CD8-positive, alpha-beta memory T cell (primary cell): ENCODE results near the gene RNU1-2. TPM values are rescaled to one million over a fixed set of nuclear protein-coding genes. Genes with fewer than 3 reads are reported as not detected.
A peak's percentile ranks its signal among the peaks of the same experiment; 100 is the strongest.
"Not testable (repeated sequence)": the region's sequence is repeated elsewhere in the genome, so short reads cannot be mapped to it uniquely, and the experiment has no call there.

ENCODE experiments used
- CTCF ChIA-PET: fragments of 350-600 bp; sonication (Branson Sonifier 250); formaldehyde crosslinking; loops from one replicate; lab custom pipeline; 2021; ENCODE audit warnings: antibody characterized with exemption; lab: Charles Lee
- POLR2A ChIA-PET: fragments of 350-600 bp; sonication (Branson Sonifier 250); formaldehyde crosslinking; loops from one replicate; lab custom pipeline; 2021; ENCODE audit warnings: antibody characterized with exemption; lab: Charles Lee
- DNase-seq, 5 donors: peaks; one replicate each; pipeline versions ENCODE4 v3.0.0 to v3.0.0-alpha.2; 2020 to 2022; ENCODE audit warnings: mixed read lengths in 1 of 5
- H3K27ac ChIP-seq: one replicate; pipeline ENCODE4 v1.7.0; 2013; ENCODE audit warnings: low read depth, mild to moderate bottlenecking, low read length, moderate library complexity
- H3K27me3 ChIP-seq: 2 replicates; pipeline ENCODE4 v1.7.0; 2013; ENCODE audit warnings: low read length, mild to moderate bottlenecking; ENCODE audit not compliant: insufficient read depth, poor library complexity, severe bottlenecking
- H3K36me3 ChIP-seq: 2 replicates; pipeline ENCODE4 v1.7.0; 2013; ENCODE audit warnings: mild to moderate bottlenecking, low read length, moderate library complexity; ENCODE audit not compliant: insufficient read depth
- H3K4me1 ChIP-seq: 2 replicates; pipeline ENCODE4 v1.7.0; 2013; ENCODE audit warnings: mild to moderate bottlenecking, low read length, moderate library complexity; ENCODE audit not compliant: insufficient read depth
- H3K4me3 ChIP-seq: 2 replicates; pipeline ENCODE4 v1.7.0; 2013; ENCODE audit warnings: mild to moderate bottlenecking, low read length
- H3K9me3 ChIP-seq: 2 replicates; pipeline ENCODE4 v1.7.0; 2013; ENCODE audit warnings: mild to moderate bottlenecking, low read length
- H3K27ac Mint-ChIP-seq, 8 donors: one replicate each; pipeline ENCODE4 v1.8.0; 2020 to 2021; ENCODE audit warnings: mixed read lengths in 8 of 8, mild to moderate bottlenecking in 6 of 8, inconsistent platforms in 3 of 8, moderate library complexity in 3 of 8
- H3K27me3 Mint-ChIP-seq, 2 donors: one replicate each; pipeline ENCODE4 v1.8.0; 2020 to 2021; ENCODE audit warnings: mixed read lengths in 2 of 2, mild to moderate bottlenecking in 1 of 2, moderate library complexity in 1 of 2
- H3K36me3 Mint-ChIP-seq, 3 donors: one replicate each; pipeline ENCODE4 v1.8.0; 2020 to 2021; ENCODE audit warnings: mixed read lengths in 3 of 3, inconsistent platforms in 1 of 3, mild to moderate bottlenecking in 1 of 3
- H3K4me1 Mint-ChIP-seq, 3 donors: one replicate each; pipeline ENCODE4 v1.8.0; 2020 to 2021; ENCODE audit warnings: mixed read lengths in 3 of 3, inconsistent platforms in 1 of 3, mild to moderate bottlenecking in 1 of 3
- H3K4me3 Mint-ChIP-seq, 7 donors: one replicate each; pipeline ENCODE4 v1.8.0; 2020 to 2021; ENCODE audit warnings: mixed read lengths in 7 of 7, mild to moderate bottlenecking in 6 of 7, moderate library complexity in 4 of 7, inconsistent platforms in 2 of 7
- H3K9me3 Mint-ChIP-seq, 5 donors: one replicate each; pipeline ENCODE4 v1.8.0; 2020 to 2022; ENCODE audit warnings: mixed read lengths in 5 of 5, mild to moderate bottlenecking in 3 of 5, moderate library complexity in 2 of 5, inconsistent platforms in 1 of 5
- polyA plus RNA-seq: library from polyadenylated mRNA; unstranded; fragments of 300-500 nt; fragmentation: Illumina TruSeq; gene quantifications from one replicate; pipeline ENCODE4 v1.2.3, GENCODE V29; 2021
- total RNA-seq, 2 experiments: library from RNA; stranded (reverse); gene quantifications; one replicate each; pipeline ENCODE4 v1.2.3, GENCODE V29; 2021

Gene RNU1-2
- total and polyA plus RNA-seq, 3 experiments from 2014 or later, result 1,293 to 1,300 TPM; not detected in 1

- no peak for DNase-seq
- no peaks in the 10 kb centered on the region for H3K36me3 ChIP-seq
- POLR2A ChIA-PET, result no interaction called here
- Mint-ChIP-seq H3K4me3 (peak overlapping the region in 2 of 7 donors; percentile 23 to 47), H3K27me3 (peaks cover 0 to 4% of the 10 kb centered on the region in 2 donors), H3K36me3 (peaks cover 0 to 4% (median 1%) of the 10 kb centered on the region in 3 donors), H3K4me1 (peaks cover 17 to 35% (median 34%) of the 10 kb centered on the region in 3 donors), H3K27ac (peak overlapping the region in 7 of 8 donors; percentile 1 to 84 (median 59)), H3K9me3 (peaks cover 0 to 5% (median 2%) of the 10 kb centered on the region in 5 donors)
- CTCF ChIA-PET, result interaction anchor here (0.6 kb wide), 1 partner anchor 295 kb away, joined by 3 read pairs; the partner anchor contains the start of gene NBPF1
- H3K27me3 ChIP-seq, result no peaks in the 10 kb centered on the region
- H3K9me3 ChIP-seq, result no peaks in the 10 kb centered on the region
- H3K4me1 ChIP-seq, result peaks cover 20% of the 10 kb centered on the region
- H3K27ac ChIP-seq, result no peak overlapping the region
- no peak overlapping the region for H3K4me3 ChIP-seq
These were observed 12.3 kb downstream of the RNU1-2 start for GRCh38 chr1:16907870-16908758.

- POLR2A ChIA-PET, H3K9me3 ChIP-seq, DNase-seq, H3K4me3 ChIP-seq, H3K36me3 Mint-ChIP-seq, CTCF ChIA-PET, H3K36me3 ChIP-seq, H3K27me3 ChIP-seq, H3K27ac ChIP-seq, H3K9me3 Mint-ChIP-seq, H3K27me3 Mint-ChIP-seq: not testable (repeated sequence)
- H3K27ac Mint-ChIP-seq, result peak overlapping the region in 3 of 8 donors; percentile 11 to 60 (median 45)
- peaks cover 15% of the 10 kb centered on the region for H3K4me1 ChIP-seq
- peaks cover 39 to 63% (median 61%) of the 10 kb centered on the region in 3 donors for H3K4me1 Mint-ChIP-seq
- H3K4me3 Mint-ChIP-seq, result peak overlapping the region in 6 of 7 donors; percentile 48 to 93 (median 62)
These were observed 16.3 kb downstream of the RNU1-2 start for GRCh38 chr1:16911851-16912721.

GRCh38 chr1:16912742-16913141, 17.0 kb downstream of the RNU1-2 start:
- Mint-ChIP-seq H3K27ac (peak overlapping the region in 4 of 8 donors; percentile 6 to 90 (median 48)), H3K4me1 (peaks cover 38 to 58% (median 55%) of the 10 kb centered on the region in 3 donors), H3K4me3 (peak overlapping the region; percentile 80 to 93 (median 85))
- H3K4me1 ChIP-seq, result peaks cover 15% of the 10 kb centered on the region
- ChIA-PET POLR2A (interaction anchor here (3.1 kb wide), 1 partner anchor 8 kb away, joined by 17 read pairs; no protein-coding TSS in a partner anchor), CTCF (interaction anchor here (1.0 kb wide), 1 partner anchor 8 kb away, joined by 3 read pairs; no protein-coding TSS in a partner anchor)
- not testable (repeated sequence) for H3K9me3 ChIP-seq, DNase-seq, H3K36me3 Mint-ChIP-seq, H3K9me3 Mint-ChIP-seq, H3K27me3 ChIP-seq, H3K4me3 ChIP-seq, H3K27me3 Mint-ChIP-seq, H3K27ac ChIP-seq, H3K36me3 ChIP-seq

DNA sequence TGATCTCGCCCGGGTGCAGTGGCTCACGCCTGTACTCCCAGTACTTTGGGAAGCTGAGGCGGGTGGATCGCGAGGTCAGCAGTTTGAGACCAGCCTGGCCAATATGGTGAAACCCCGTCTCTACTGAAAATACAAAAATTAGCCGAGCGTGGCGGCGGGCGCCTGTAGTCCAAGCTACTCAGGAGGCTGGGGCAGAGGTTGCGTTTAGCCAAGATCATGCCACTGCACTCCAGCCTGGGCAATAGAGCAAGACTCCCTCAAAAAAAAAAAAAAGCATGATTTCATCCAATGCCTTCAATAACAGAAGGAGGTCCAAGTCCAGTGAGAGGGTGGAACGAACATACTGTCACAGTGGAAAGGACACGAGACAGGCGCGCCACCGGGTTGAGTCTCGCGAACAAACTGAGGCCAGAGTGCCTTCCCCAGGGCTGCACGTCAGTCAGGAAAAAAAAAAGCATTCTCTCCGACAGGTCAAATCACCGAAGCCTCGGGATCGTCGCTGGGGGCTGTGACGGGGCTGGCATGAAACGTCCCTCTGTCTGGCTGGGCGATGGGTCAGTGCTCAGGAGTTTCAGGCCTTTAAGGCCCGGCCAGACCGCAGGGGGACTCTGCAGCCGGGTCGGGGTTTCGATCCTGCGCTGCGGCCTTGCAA, 17.5 kb downstream of the RNU1-2 start:
- Histone ChIP-seq H3K4me3 (peak overlapping the region; percentile 89), H3K36me3 (no peaks in the 10 kb centered on the region), H3K9me3 (no peaks in the 10 kb centered on the region), H3K4me1 (peaks cover 15% of the 10 kb centered on the region), H3K27ac (peak overlapping the region; percentile 62), H3K27me3 (no peaks in the 10 kb centered on the region)
- no peak for DNase-seq
- Mint-ChIP-seq H3K27me3 (no peaks in the 10 kb centered on the region), H3K4me3 (peak overlapping the region; percentile 80 to 93 (median 85)), H3K4me1 (peaks cover 38 to 58% (median 51%) of the 10 kb centered on the region in 3 donors), H3K27ac (peak overlapping the region; percentile 51 to 90 (median 77)), H3K9me3 (no peaks in the 10 kb centered on the region), H3K36me3 (peaks cover 0 to 3% (median 0%) of the 10 kb centered on the region in 3 donors)
- ChIA-PET CTCF (interaction anchor here (1.0 kb wide), 1 partner anchor 8 kb away, joined by 3 read pairs; no protein-coding TSS in a partner anchor), POLR2A (interaction anchor here (3.1 kb wide), 1 partner anchor 9 kb away, joined by 17 read pairs; no protein-coding TSS in a partner anchor)

- Histone ChIP-seq H3K36me3 (no peaks in the 10 kb centered on the region), H3K4me1 (peaks cover 15% of the 10 kb centered on the region), H3K4me3 (peak overlapping the region; percentile 89), H3K27ac (peak overlapping the region; percentile 62), H3K9me3 (no peaks in the 10 kb centered on the region), H3K27me3 (no peaks in the 10 kb centered on the region)
- H3K27ac Mint-ChIP-seq, result peak overlapping the region; percentile 65 to 93 (median 82)
- peak; percentile 87 to 95 (median 92) for DNase-seq
- no peaks in the 10 kb centered on the region for H3K9me3 Mint-ChIP-seq
- peaks cover 34 to 54% (median 44%) of the 10 kb centered on the region in 3 donors for H3K4me1 Mint-ChIP-seq
- peak overlapping the region; percentile 82 to 93 (median 91) for H3K4me3 Mint-ChIP-seq
- ChIA-PET POLR2A (interaction anchor here (0.6 to 3.1 kb wide), 2 partner anchors 10 to 1080 kb away, joined by 3 to 17 read pairs; no protein-coding TSS in a partner anchor), CTCF (no interaction called here)
- H3K27me3 Mint-ChIP-seq, result no peaks in the 10 kb centered on the region
- peaks cover 0 to 3% (median 0%) of the 10 kb centered on the region in 3 donors for H3K36me3 Mint-ChIP-seq
These were observed 18.3 kb downstream of the RNU1-2 start for GRCh38 chr1:16913833-16914662.

DNA sequence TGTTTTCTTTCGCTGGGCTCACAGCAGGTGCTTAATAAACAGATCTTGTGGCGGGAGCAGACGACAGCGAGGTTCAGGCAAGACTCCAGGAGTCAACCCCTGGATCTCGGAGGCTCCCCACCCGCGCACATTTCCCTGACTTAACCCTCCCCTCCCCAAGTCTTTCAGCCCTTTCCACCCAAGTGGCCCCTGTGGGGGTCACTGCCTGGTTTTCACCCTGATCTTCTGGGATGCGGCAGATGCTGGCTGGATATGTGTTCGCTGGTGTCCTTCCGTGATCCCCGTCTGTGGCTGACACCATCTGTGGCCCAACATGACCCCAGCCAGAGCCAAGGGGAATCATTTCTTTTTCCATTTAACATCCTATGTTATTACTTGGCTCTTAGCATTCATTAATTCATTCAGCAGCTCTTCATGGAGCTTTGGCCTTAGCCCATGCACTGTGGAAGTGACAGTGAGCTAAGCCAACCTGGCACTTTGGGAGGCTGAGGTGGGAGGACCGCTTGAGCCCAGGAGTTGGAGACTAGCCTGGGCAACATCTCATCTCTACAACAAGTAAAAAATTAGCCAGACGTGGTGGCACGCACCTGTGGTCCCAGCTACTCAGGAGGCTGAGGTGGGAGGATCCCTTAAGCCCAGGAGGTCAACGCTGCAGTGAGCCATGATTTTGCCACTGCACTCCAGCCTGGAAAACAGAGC, 19.3 kb downstream of the RNU1-2 start:
- H3K36me3 ChIP-seq, H3K36me3 Mint-ChIP-seq, H3K9me3 Mint-ChIP-seq, H3K27ac ChIP-seq, H3K9me3 ChIP-seq, H3K27me3 Mint-ChIP-seq, H3K27me3 ChIP-seq, DNase-seq: not testable (repeated sequence)
- Mint-ChIP-seq H3K4me3 (peak overlapping the region; percentile 82 to 93 (median 91)), H3K27ac (peak overlapping the region; percentile 43 to 93 (median 84)), H3K4me1 (peaks cover 33 to 55% (median 39%) of the 10 kb centered on the region in 3 donors)
- ChIA-PET POLR2A (interaction anchor here (0.8 to 3.1 kb wide), 2 partner anchors 11 to 197 kb away, joined by 3 to 17 read pairs; no protein-coding TSS in a partner anchor), CTCF (interaction anchor here (1.0 kb wide), 1 partner anchor 9 kb away, joined by 4 read pairs; no protein-coding TSS in a partner anchor)
- H3K4me1 ChIP-seq, result peaks cover 15% of the 10 kb centered on the region
- peak overlapping the region; percentile 73 for H3K4me3 ChIP-seq
